ENCODE results near the gene TMEM131L.

Gene TMEM131L

DNA sequence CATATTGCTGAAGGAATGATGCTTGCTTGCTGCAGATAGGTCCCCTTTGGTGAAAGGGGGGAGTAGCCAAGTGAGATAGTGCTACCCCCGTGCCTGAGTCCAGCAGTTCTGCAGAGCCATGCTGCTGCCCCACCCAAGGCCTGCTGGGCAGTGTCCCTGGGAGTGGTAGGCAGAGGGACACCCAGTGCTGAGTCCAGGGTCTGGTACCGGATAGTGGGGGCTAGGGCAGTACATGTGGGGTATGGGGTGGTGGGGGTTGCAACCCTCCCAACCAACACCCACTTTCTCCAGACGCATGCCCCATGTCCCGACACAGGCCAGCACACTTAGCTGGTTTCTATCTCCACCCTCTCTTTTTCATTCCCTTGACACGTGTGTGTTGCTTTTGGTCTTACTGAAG lies 155.9 kb downstream of the TMEM131L start:
- TF ChIP-seq, protein P1, sequence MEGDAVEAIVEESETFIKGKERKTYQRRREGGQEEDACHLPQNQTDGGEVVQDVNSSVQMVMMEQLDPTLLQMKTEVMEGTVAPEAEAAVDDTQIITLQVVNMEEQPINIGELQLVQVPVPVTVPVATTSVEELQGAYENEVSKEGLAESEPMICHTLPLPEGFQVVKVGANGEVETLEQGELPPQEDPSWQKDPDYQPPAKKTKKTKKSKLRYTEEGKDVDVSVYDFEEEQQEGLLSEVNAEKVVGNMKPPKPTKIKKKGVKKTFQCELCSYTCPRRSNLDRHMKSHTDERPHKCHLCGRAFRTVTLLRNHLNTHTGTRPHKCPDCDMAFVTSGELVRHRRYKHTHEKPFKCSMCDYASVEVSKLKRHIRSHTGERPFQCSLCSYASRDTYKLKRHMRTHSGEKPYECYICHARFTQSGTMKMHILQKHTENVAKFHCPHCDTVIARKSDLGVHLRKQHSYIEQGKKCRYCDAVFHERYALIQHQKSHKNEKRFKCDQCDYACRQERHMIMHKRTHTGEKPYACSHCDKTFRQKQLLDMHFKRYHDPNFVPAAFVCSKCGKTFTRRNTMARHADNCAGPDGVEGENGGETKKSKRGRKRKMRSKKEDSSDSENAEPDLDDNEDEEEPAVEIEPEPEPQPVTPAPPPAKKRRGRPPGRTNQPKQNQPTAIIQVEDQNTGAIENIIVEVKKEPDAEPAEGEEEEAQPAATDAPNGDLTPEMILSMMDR (conservative IDR thresholded peaks at IDR 0.05; ENCODE audit: low read depth, low read length) = no peak
- no peak overlapping the region for H3K4me3 ChIP-seq (ENCODE audit: low read depth, low read length)
- no peak for DNase-seq (ENCODE audit: low read depth)

DNA sequence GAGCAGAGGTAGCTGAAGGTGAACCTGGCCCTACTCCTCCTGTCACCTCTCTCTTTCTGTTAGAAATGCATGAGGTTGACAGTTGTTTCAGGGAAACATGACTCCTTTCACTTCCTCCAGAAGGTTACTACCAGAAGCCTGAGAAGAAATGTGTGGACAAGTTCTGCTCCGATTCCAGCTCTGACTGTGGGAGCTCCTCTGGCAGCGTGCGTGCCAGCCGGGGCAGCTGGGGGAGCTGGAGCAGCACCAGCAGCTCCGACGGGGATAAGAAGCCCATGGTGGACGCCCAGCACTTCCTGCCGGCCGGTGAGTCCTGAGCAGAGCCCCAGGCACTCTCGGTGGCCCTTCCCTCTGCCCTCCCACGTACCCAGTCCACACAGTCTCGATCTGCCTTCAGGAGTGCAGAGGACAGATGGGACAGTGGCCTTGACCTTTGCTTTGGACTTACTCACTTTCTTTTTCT lies 156.6 kb downstream of the TMEM131L start:
- no peak overlapping the region for H3K4me3 ChIP-seq (ENCODE audit: low read depth, low read length)
- no peak for DNase-seq (ENCODE audit: low read depth)
- TF ChIP-seq, protein P1 (conservative IDR thresholded peaks at IDR 0.05; ENCODE audit: low read depth, low read length) = no peak

DNA sequence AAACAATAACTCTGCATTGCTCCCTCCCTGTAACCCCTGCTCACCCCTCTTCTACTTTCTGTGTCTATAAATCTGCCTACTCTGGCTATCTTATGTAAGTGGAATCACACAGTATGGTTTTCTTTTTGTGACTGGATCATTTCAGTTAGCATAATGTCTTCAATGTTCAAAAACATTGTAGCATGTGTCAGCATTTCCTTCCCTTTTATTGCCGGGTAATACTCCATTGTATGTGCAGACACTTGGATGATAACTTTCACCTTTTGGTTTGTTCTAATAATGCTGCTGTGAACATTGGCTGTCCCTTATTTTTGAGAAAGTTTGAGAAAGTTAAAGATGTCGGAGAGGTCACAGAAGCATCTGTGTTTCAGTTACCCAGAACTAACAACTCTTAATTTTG lies 157.3 kb downstream of the TMEM131L start:
- H3K4me3 ChIP-seq (ENCODE audit: low read depth, low read length) = no peak overlapping the region
- TF ChIP-seq, protein P1 (conservative IDR thresholded peaks at IDR 0.05; ENCODE audit: low read depth, low read length) = no peak

DNA sequence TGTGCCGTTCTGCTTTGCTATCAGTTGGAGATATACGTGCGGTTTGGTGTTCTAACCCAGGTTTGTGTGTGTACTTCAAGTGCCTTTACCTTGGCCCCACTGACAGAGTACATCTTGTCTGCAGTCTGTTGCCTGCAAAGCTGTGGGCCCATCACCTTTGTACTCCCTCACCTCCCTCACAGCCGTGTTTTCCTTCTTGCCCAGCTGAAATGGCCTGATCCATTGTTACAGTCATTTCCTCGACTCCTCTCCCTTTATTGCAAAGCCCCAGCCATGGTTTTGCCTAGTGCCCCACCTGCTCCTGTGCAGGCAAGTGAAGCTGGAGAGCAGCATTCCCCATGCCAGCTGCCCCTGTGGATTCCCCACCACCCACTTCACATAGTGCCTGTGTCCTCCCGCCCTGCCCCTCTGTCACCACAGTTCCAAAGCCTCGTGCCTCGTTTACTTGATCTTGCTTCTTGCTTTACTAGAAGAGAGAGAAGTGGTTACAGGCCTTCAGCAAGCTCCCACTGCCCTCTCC lies 162.7 kb downstream of the TMEM131L start:
- no peak for DNase-seq (ENCODE audit: low read depth)
- no peak overlapping the region for H3K4me3 ChIP-seq (ENCODE audit: low read depth, low read length)
- TF ChIP-seq, protein P1 (conservative IDR thresholded peaks at IDR 0.05; ENCODE audit: low read depth, low read length) = no peak

More for the DNA sequence above, 157.3 kb downstream of the TMEM131L start:
- no peak for DNase-seq (ENCODE audit: low read depth)

DNA sequence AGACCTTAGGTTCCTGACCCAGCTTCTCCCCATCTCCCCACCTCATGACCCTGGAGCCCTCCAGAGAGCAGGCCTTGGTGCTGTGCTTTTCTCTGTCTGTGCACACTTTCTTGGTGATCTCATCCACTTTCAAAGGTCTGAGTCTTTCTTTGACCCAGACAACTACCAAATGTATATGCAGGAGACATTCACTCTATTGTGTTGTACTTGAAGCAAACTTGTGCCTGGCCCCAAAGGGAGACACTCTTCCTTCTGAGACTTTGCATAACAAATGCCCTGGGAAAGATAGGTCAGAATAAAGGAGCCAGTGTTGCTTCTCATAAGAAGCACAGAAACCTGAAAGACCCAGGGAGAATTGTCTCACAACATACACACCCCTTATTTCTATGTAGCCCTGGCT lies 163.6 kb downstream of the TMEM131L start:
- DNase-seq (ENCODE audit: low read depth) = no peak
- H3K4me3 ChIP-seq (ENCODE audit: low read depth, low read length) = no peak overlapping the region
- TF ChIP-seq, protein P1 (conservative IDR thresholded peaks at IDR 0.05; ENCODE audit: low read depth, low read length) = no peak

GRCh38 chr4:153634738-153635353 lies 168.7 kb downstream of the TMEM131L start:
- TF ChIP-seq, protein P1 (conservative IDR thresholded peaks at IDR 0.05; ENCODE audit: low read depth, low read length) = peak; percentile 74
- DNase-seq (ENCODE audit: low read depth) = peak; percentile 63
- no peak overlapping the region for H3K4me3 ChIP-seq (ENCODE audit: low read depth, low read length)

- TF ChIP-seq, protein P1 (conservative IDR thresholded peaks at IDR 0.05; ENCODE audit: low read depth, low read length) = no peak
- H3K4me3 ChIP-seq (ENCODE audit: low read depth, low read length) = no peak overlapping the region
- DNase-seq (ENCODE audit: low read depth) = no peak
Observed at GRCh38 chr4:153635846-153636245, 169.7 kb downstream of the TMEM131L start.

Measured in choroid plexus epithelial cell (primary cell).